GM18502 (cell line): ENCODE results near the gene OR5I1.
"Not testable (repeated sequence)": the region's sequence is repeated elsewhere in the genome, so short reads cannot be mapped to it uniquely, and the experiment has no call there.

Experiments used
- ATAC-seq: cut with Tn5 transposase; IDR thresholded peaks from one replicate; pipeline ENCODE4 v1.9.1; 2021; ENCODE audit warnings: mild to moderate bottlenecking; ENCODE audit not compliant: unreplicated experiment, poor library complexity

The OR5I1 gene

DNA sequence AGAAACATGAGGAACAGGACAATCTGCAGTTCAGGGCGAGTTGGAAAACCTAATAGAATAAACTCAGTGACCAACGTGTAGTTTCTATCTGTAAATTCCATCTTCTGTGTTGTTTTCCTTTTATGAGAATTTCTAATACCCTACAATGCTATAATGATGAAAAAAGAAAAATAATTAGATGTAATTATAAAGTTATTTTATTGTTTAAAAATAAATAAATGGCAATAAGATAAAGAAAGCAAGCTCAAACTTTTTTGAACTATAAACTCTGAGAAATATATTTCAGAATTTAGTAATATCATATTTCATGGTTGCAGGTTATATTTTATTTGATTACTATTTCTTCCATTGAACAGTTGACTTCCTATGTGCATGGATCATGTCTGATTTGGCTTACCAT is at the start of gene OR5I1:
Gene OR5I1, minus strand, starts transcription at position 101 of the 400 bp plus-strand sequence. Its CDS starts 0 bp downstream, at position 101.
- no peak for ATAC-seq

- ATAC-seq, result no peak
Observed at GRCh38 chr11:55970935-55971334, 34.7 kb upstream of the OR5I1 start.

- no peak for ATAC-seq
Observed at GRCh38 chr11:55969845-55970244, 33.6 kb upstream of the OR5I1 start, which contains the start of gene OR10AG1. Gene OR10AG1, minus strand, starts transcription at chr11:55969945. Its CDS starts 38 bp downstream, at chr11:55969907.

DNA sequence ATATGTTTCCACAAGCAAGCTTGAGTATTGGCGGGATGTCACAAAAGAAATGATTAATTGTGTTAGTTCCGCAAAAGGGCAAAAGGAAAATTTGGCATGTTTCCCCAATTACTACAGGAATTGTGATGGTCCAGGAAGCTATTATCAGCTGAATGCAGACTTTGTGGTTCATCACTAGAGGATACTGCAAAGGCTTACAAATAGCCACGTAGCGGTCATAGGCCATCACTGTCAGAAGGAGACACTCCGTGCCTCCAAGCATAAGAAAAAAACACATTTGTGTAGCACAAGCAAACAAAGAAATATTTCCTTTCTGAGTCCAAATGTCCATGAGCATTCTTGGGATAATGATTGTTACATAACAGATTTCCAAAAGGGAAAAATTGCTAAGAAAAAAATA is 31.7 kb upstream of the OR5I1 start:
- no peak for ATAC-seq

DNA sequence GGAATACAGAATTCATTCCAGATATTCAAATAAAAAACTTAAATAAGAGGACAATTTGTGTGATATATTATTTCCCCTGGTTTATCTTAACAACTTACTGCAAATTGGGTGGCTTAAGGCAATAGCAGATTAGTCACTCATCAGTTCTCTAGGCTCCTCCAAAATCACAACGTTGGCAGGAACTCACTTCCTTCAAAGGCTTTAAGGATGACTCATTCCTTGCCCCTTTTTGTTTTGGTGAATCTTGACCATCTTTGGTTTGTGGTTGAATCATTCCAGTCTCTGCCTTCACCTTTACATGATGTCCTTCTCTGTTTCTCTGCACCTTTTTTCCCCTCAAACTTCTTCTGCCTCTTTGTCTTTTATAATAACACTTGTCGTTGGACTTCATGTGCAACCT is 30.2 kb upstream of the OR5I1 start:
- ATAC-seq, result no peak

- ATAC-seq, result no peak
Observed at GRCh38 chr11:55956521-55956920, 20.3 kb upstream of the OR5I1 start.

GRCh38 chr11:55949330-55949729 is 13.1 kb upstream of the OR5I1 start:
- no peak for ATAC-seq

- peak; percentile 82 for ATAC-seq
Observed at GRCh38 chr11:55942785-55943392, 6.7 kb upstream of the OR5I1 start.

DNA sequence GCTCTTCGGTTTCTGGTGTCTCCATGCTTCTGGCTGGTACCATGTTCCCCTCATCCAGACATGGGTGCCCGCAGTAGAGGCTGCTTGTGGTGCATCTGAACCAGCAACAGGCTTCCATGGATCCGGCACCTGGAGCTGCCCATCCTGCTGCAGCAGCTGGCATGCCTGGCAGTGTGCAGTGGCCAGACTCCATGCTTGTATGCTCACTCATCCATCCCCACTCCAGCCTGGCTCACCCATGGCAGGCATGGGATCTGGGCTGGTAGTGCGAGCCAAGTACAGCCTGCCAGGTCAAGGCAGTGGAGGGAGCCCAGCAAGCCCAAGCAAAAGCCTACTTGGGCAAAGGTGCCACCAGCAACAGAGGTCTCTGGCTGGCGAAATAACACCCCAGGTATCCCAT is 15.7 kb downstream of the OR5I1 start:
- ATAC-seq, result no peak

DNA sequence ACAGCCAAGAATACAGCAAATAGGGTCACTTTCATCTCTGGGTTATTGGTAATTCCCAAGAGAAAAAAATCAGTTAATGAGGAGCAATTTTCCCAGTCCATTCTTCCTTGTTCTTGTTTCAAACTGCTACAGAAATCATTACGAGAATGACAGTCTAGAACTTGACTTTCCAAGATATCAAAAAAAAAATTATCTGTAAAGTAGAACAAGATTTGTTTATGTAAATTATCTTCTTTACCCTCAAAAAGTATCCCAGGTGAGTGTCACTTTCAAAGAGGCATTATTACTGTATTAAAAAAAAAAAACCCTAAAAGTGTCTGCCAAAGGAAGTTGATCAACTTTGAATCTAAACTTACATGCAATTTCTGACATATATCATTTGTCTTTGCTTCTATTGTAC is 21.7 kb downstream of the OR5I1 start, which contains the start of gene OR5W2:
Gene OR5W2, minus strand, starts transcription at position 101 of the 400 bp plus-strand sequence. Its CDS starts 0 bp downstream, at position 101.
- no peak for ATAC-seq

- ATAC-seq, result no peak
Observed at GRCh38 chr11:55902308-55902707, 33.9 kb downstream of the OR5I1 start.

DNA sequence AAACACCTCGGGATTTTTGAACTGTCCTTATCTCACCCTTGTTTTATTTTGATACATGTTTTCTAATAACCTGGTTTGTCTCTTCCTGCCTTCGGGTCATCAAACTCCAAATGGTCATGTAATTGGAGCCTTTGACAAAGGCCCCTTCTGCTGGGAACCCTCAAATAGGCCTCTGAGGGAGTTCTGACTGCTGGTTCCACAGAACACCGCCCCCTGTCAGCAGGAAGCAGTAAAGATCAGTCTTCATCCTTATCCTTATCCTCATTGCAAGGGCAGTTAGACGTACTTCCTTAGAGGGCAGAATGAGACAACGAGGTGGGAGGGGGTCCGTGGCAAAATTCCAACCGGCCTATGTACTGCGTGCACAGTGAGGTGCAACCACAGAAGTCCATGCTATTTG is 41.0 kb downstream of the OR5I1 start:
- no peak for ATAC-seq

DNA sequence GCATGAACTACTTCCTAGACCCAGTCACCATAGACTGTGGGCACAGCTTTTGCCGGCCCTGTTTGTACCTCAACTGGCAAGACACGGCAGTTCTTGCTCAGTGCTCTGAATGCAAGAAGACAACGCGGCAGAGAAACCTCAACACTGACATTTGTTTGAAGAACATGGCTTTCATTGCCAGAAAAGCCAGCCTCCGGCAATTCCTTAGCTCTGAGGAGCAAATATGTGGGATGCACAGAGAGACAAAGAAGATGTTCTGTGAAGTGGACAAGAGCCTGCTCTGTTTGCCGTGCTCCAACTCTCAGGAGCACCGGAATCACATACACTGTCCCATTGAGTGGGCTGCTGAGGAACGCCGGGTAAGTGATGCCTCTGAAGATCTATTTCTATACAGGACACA is 50.7 kb downstream of the OR5I1 start:
- ATAC-seq, result not testable (repeated sequence)
